LNCAP (cell line): Measurements from ENCODE around the gene ZKSCAN7.

Experiments used
- TF ChIP-seq, protein P1 (sequence below): fragments of 450-650 bp; IDR thresholded peaks from 2 replicates; pipeline ENCODE4 v1.5.1; 2017; ENCODE audit warnings: mild to moderate bottlenecking

The ZKSCAN7 gene

DNA sequence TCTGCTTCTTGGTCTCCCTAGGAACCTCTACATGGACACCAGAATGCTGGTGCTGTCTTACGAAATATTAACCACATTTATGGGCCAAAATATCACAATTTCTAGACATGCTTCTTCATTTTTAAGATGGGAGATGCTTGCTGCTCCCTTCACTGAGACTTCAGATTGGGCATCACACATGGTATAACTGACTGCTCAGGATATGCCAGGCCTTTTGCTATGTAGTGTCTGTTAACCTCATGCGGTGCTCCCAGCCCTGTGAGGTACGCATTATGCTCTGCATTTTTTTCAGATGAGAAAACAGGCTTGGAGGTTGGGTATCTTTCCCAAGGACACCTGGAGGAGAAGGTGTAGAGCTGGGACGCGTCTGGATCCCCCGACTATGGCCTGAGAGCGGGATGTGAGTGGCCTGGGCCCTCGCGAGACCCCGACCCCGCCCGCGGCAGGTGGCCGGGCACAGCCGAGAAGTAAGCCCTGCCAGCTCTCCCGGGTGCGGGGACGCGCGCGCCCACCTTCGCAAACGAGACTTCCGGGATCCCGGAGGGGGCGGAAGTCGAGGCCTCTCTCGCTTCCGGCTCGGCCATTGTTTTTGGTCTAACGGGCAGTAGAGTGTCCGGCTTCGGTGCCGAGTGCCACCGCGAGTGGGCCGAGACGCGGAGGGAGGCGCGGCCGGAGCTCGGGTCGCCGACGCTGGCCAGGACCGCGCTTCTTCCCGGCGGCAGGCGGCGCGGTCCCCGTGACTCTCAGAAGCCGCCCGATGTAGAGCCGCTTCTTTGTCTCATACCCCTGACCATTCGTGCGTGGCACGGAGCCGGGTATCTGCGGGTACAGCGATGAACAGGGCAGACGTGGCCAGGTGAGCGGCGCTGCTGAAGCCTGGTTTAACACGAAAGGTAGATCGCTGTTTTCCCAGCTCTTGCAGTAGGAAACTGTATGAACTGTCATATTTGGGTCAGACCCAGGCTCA lies at the start of gene ZKSCAN7:
TSS of gene ZKSCAN7 (plus strand) at position 568 of the 967 bp plus-strand sequence. CDS start 1,855 bp downstream, outside the sequence.
- TF ChIP-seq, protein P1, sequence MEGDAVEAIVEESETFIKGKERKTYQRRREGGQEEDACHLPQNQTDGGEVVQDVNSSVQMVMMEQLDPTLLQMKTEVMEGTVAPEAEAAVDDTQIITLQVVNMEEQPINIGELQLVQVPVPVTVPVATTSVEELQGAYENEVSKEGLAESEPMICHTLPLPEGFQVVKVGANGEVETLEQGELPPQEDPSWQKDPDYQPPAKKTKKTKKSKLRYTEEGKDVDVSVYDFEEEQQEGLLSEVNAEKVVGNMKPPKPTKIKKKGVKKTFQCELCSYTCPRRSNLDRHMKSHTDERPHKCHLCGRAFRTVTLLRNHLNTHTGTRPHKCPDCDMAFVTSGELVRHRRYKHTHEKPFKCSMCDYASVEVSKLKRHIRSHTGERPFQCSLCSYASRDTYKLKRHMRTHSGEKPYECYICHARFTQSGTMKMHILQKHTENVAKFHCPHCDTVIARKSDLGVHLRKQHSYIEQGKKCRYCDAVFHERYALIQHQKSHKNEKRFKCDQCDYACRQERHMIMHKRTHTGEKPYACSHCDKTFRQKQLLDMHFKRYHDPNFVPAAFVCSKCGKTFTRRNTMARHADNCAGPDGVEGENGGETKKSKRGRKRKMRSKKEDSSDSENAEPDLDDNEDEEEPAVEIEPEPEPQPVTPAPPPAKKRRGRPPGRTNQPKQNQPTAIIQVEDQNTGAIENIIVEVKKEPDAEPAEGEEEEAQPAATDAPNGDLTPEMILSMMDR, result no peak

DNA sequence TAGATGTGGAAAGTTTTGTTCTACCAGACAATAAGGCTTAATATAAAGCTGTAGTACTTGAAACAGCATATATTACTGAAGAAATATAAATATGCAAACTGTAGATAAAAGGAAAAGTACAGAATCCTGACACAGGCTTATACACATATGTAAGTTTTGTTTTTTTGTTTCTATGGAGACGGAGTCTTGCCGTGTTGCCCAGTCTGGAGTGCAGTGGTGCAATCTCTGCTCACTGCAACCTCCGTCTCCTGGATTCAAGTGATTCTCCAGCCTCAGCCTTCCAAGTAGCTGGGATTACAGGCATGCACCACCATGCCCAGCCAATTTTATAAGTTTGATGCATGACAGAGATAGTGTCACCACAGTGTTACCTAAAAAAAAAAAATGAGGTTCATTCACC lies 48.4 kb upstream of the ZKSCAN7 start:
- TF ChIP-seq, protein P1, result no peak

DNA sequence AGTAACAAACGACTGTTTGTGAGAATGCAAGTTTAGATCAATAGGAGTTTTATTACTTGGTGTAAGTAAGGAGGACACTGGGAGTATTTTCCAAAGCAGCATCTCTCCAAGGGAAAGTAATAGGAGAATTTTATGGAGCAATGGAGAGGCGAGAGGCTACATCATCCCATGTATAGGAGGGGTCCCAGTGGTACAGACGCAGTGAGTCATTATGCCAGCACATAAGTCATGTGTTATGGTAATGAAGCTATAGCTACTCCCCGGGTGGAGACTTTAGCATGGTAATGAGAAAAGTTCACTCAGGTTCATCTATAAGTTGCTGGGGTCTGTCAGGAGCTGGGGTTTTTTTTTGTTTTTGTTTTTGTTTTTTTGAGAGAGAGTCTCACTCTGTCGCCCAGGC lies 48.0 kb upstream of the ZKSCAN7 start:
- TF ChIP-seq, protein P1, result no peak

DNA sequence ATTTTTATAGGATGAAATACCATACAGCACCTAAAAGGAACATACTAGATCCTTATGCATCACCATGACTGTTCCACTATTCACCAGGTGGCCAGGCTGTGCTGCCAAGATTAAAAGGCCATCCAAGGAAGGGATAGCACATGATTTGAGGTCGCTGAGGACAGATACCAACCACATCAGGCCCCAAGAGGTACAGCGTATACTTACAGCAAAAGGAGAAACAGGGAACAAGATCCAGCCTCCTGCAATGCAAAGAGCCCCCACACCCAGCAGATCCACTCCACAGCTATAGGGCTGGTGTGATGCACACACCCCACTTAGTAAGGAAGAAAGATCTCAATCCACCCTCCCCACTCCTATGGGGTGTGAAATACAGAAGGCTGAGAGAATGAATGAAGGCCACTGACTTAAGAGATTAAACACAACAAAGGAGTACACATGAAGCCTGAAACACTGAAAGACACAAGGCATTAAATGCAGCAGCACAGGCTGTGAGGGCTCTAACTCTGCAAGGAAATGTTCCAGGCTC lies 45.5 kb upstream of the ZKSCAN7 start:
- TF ChIP-seq, protein P1, result no peak

DNA sequence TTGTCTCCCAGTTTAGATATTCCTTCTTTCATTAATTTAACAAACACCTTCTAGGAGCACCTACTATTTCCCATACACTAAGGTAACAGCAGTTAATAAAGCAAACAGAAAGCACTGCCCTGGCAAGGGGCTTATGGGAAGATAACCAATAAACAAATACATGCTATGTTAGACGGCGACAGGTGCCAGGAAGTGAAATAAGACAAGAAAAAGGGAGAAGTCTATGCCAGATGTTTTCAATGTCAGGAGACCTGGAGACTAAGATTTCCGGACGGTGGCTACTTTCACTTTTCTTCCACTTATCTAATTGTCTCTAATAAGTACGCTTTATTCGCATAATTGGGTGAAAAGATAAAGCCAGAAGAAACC lies 45.0 kb upstream of the ZKSCAN7 start:
- TF ChIP-seq, protein P1, result no peak

DNA sequence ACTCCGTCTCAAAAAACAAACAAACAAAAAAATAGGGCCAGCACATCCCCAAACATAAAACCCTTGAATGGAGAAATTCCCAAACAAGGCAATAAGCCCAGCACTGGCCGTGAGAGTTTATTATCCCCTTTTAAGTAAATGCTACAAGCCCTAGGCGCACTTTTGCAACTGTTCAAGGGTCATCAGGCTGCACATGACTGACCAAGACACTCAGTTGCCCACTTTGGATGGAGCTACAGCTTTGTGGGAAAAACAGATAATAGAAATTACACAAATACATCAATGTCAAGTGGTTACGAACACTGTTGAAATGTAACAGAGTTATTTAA lies 43.8 kb upstream of the ZKSCAN7 start:
- TF ChIP-seq, protein P1, result no peak

DNA sequence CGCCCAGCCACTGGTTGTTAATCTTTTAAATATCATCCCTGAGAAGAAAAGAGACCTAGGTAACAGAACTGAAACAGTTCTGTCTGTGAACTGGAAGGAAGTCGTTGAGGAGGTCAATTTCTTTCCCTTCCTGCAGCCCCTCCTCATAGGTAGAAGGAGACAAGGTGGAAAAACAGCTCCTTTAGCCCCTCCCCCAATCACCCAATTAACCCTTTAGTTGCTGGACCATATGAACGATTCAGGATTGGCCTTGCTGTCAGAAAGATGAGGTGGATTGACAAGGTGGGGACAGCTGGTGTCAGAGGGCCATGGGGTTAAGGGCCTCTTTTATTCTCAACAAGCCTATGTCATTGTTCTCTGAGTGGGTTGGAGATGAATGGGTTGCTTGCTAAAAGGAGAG lies 41.5 kb upstream of the ZKSCAN7 start:
- TF ChIP-seq, protein P1, result no peak
